Calu3 (cell line): ENCODE data around the gene SH3BP5. TPM values are rescaled to one million over a fixed set of nuclear protein-coding genes. Genes with fewer than 3 reads are reported as not detected.

ENCODE experiments used
- BruUV-seq: library from RNA; stranded (reverse); fragments of 400-500 nt; replicated peaks from 2 replicates; lab custom pipeline; 2021; lab: Mats Ljungman, UMichigan
- CTCF ChIA-PET: fragments of 300-600 bp; sonication (Branson Sonifier 250); formaldehyde crosslinking; loops from one replicate; lab custom pipeline; 2022; ENCODE audit warnings: antibody characterized with exemption; lab: Charles Lee
- DNase-seq: peaks from one replicate; pipeline ENCODE4 v3.0.0; 2022
- H3K27ac Mint-ChIP-seq: one replicate; pipeline ENCODE4 v1.8.0; 2022; ENCODE audit warnings: mixed read lengths; ENCODE audit not compliant: unreplicated experiment
- H3K27me3 Mint-ChIP-seq: one replicate; pipeline ENCODE4 v1.8.0; 2022; ENCODE audit warnings: mixed read lengths; ENCODE audit not compliant: unreplicated experiment
- H3K36me3 Mint-ChIP-seq: one replicate; pipeline ENCODE4 v1.8.0; 2022; ENCODE audit warnings: mild to moderate bottlenecking, moderate library complexity, mixed read lengths; ENCODE audit not compliant: insufficient read depth, unreplicated experiment
- H3K4me1 Mint-ChIP-seq: one replicate; pipeline ENCODE4 v1.8.0; 2022; ENCODE audit warnings: mild to moderate bottlenecking, low read depth, mixed read lengths; ENCODE audit not compliant: unreplicated experiment
- H3K4me3 Mint-ChIP-seq: one replicate; pipeline ENCODE4 v1.8.0; 2022; ENCODE audit warnings: mild to moderate bottlenecking, low read depth, moderate library complexity, mixed read lengths; ENCODE audit not compliant: unreplicated experiment
- H3K9me3 Mint-ChIP-seq: one replicate; pipeline ENCODE4 v1.8.0; 2022; ENCODE audit warnings: low read depth, mixed read lengths; ENCODE audit not compliant: unreplicated experiment
- intact Hi-C: fragments of 100-400 bp; cut with micrococcal nuclease; formaldehyde crosslinking; loops from one replicate; pipeline ENCODE4 v1.10.0; 2022; ENCODE audit not compliant: unreplicated experiment
- total RNA-seq: library from RNA; stranded (reverse); gene quantifications from 2 replicates; pipeline ENCODE4 v1.2.3, GENCODE V29; 2022
- TF ChIP-seq, protein P1 (sequence below): fragments of 200-600 bp; IDR thresholded peaks from one replicate; pipeline ENCODE4 v1.8.0; 2022; ENCODE audit warnings: antibody characterized with exemption; ENCODE audit not compliant: unreplicated experiment

SH3BP5 gene
- total RNA-seq, 1 experiment from 2014 or later: 4.0 TPM

DNA sequence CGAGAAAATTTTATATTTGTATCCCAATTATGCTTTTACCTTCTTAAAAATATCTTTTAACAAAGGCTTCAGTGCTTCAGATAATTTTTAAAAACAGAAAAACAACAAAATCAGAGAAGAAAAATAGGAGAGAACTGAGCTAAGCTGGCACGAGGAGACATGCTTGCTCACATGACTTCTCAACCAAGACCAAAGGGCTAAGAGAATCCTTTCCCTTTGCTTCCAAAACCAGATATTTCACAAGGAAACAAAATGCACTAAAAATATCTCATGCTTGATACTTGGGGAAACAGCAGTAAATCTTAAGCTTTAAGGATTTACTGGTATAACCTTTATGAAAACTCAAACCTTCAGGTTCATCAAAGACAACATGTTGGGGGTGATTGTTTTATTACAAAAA is 67.9 kb downstream of the SH3BP5 start:
- no peak overlapping the region for H3K27ac Mint-ChIP-seq
- CTCF ChIA-PET: interaction anchor here (0.6 to 1.0 kb wide), 2 partner anchors 29 to 132 kb away, joined by 3 read pairs; no protein-coding TSS in a partner anchor

DNA sequence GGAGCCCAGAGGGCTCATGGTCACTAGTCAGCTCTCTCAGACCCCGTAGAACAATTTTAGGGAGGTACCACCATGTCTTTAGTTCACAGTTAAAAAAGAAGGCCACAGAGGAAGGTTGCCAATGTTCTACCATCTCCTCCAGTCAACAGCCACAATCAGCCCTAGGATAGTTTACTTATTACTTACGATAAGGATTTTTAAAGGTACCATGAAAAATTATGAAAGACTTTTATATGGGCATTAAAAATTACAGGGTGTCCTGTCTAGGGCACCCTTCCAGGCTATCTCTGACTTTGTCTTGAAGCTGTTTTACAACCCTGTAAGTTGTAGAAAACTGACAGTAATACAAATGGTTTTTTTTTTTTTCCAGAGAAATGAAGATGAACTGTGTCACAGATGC is 68.5 kb downstream of the SH3BP5 start:
- Mint-ChIP-seq H3K27me3 (no peaks in the 10 kb centered on the region), H3K27ac (no peak overlapping the region), H3K36me3 (peaks cover 21% of the 10 kb centered on the region), H3K9me3 (no peaks in the 10 kb centered on the region), H3K4me1 (peaks cover 2% of the 10 kb centered on the region), H3K4me3 (no peak overlapping the region)
- CTCF ChIA-PET: interaction anchor here (0.6 kb wide), 1 partner anchor 132 kb away, joined by 3 read pairs; no protein-coding TSS in a partner anchor
- intact Hi-C loops: no loop called here
- no peak for DNase-seq
- BruUV-seq: no TSS peak
- TF ChIP-seq, protein P1, sequence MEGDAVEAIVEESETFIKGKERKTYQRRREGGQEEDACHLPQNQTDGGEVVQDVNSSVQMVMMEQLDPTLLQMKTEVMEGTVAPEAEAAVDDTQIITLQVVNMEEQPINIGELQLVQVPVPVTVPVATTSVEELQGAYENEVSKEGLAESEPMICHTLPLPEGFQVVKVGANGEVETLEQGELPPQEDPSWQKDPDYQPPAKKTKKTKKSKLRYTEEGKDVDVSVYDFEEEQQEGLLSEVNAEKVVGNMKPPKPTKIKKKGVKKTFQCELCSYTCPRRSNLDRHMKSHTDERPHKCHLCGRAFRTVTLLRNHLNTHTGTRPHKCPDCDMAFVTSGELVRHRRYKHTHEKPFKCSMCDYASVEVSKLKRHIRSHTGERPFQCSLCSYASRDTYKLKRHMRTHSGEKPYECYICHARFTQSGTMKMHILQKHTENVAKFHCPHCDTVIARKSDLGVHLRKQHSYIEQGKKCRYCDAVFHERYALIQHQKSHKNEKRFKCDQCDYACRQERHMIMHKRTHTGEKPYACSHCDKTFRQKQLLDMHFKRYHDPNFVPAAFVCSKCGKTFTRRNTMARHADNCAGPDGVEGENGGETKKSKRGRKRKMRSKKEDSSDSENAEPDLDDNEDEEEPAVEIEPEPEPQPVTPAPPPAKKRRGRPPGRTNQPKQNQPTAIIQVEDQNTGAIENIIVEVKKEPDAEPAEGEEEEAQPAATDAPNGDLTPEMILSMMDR: no peak

More for the DNA sequence above, 67.9 kb downstream of the SH3BP5 start:
- no TSS peak for BruUV-seq
- DNase-seq: no peak
- Mint-ChIP-seq H3K27me3 (no peaks in the 10 kb centered on the region), H3K4me1 (peaks cover 7% of the 10 kb centered on the region), H3K9me3 (no peaks in the 10 kb centered on the region), H3K4me3 (no peak overlapping the region), H3K36me3 (peaks cover 16% of the 10 kb centered on the region)
- intact Hi-C loops: no loop called here
- TF ChIP-seq, protein P1: no peak

GRCh38 chr3:15263120-15263519 is 69.3 kb downstream of the SH3BP5 start:
- H3K27ac Mint-ChIP-seq: no peak overlapping the region
- H3K27me3 Mint-ChIP-seq: no peaks in the 10 kb centered on the region
- no TSS peak for BruUV-seq
- TF ChIP-seq, protein P1: no peak
- no peak overlapping the region for H3K4me3 Mint-ChIP-seq
- intact Hi-C loops: no loop called here
- DNase-seq: no peak
- CTCF ChIA-PET: no interaction called here
- H3K9me3 Mint-ChIP-seq: no peaks in the 10 kb centered on the region
- H3K36me3 Mint-ChIP-seq: peaks cover 23% of the 10 kb centered on the region
- H3K4me1 Mint-ChIP-seq: no peaks in the 10 kb centered on the region

GRCh38 chr3:15262021-15262420 is 70.4 kb downstream of the SH3BP5 start:
- no TSS peak for BruUV-seq
- intact Hi-C loops: no loop called here
- Mint-ChIP-seq H3K4me1 (no peaks in the 10 kb centered on the region), H3K27me3 (no peaks in the 10 kb centered on the region), H3K4me3 (no peak overlapping the region), H3K36me3 (peaks cover 23% of the 10 kb centered on the region), H3K9me3 (no peaks in the 10 kb centered on the region), H3K27ac (no peak overlapping the region)
- no peak for DNase-seq
- TF ChIP-seq, protein P1: no peak
- CTCF ChIA-PET: no interaction called here
